Glomerular visceral epithelial cell (primary cell): ENCODE results near the gene ABTB2.

Experiments used
- DNase-seq: peaks from one replicate; pipeline ENCODE4 v3.0.0-alpha.2; 2016; ENCODE audit errors: extremely low spot score

The ABTB2 gene

GRCh38 chr11:34214961-34215805 is 142.6 kb downstream of the ABTB2 start:
- peak; percentile 84 for DNase-seq

GRCh38 chr11:34213366-34213765 is 144.4 kb downstream of the ABTB2 start:
- DNase-seq: no peak

GRCh38 chr11:34212566-34212965 is 145.2 kb downstream of the ABTB2 start:
- DNase-seq: no peak

- DNase-seq: no peak
These were observed 148.0 kb downstream of the ABTB2 start for GRCh38 chr11:34209809-34210208.

GRCh38 chr11:34208266-34209135 is 149.3 kb downstream of the ABTB2 start:
- DNase-seq: peak; percentile 68

- DNase-seq: no peak
These were observed 150.2 kb downstream of the ABTB2 start for GRCh38 chr11:34207487-34208180.

GRCh38 chr11:34206407-34207300 is 151.2 kb downstream of the ABTB2 start:
- no peak for DNase-seq

GRCh38 chr11:34205326-34206035 is 152.3 kb downstream of the ABTB2 start:
- DNase-seq: no peak

GRCh38 chr11:34204396-34205279 is 153.2 kb downstream of the ABTB2 start:
- DNase-seq: peak; percentile 84

- DNase-seq: no peak
These were observed 154.4 kb downstream of the ABTB2 start for GRCh38 chr11:34203377-34203871.

- no peak for DNase-seq
These were observed 156.7 kb downstream of the ABTB2 start for GRCh38 chr11:34201129-34201528.

GRCh38 chr11:34199525-34199924 is 158.3 kb downstream of the ABTB2 start:
- DNase-seq: no peak

- DNase-seq: no peak
These were observed 159.3 kb downstream of the ABTB2 start for GRCh38 chr11:34198523-34198922.

- no peak for DNase-seq
These were observed 160.6 kb downstream of the ABTB2 start for GRCh38 chr11:34197256-34197655.

- DNase-seq: no peak
These were observed 163.1 kb downstream of the ABTB2 start for GRCh38 chr11:34194576-34195335.

GRCh38 chr11:34192481-34193401 is 165.1 kb downstream of the ABTB2 start:
- peak; percentile 87 for DNase-seq

GRCh38 chr11:34191578-34191977 is 166.2 kb downstream of the ABTB2 start:
- no peak for DNase-seq
